ENCODE measurements around the gene SORCS2. TPM values are rescaled to one million over a fixed set of nuclear protein-coding genes. Genes with fewer than 3 reads are reported as not detected.

Gene SORCS2
- total and polyA plus RNA-seq, 2 of the 13 experiments (the other 11 are each of a cell fraction or from before 2014, with no cell fraction given), result 0.82 to 1.0 TPM

DNA sequence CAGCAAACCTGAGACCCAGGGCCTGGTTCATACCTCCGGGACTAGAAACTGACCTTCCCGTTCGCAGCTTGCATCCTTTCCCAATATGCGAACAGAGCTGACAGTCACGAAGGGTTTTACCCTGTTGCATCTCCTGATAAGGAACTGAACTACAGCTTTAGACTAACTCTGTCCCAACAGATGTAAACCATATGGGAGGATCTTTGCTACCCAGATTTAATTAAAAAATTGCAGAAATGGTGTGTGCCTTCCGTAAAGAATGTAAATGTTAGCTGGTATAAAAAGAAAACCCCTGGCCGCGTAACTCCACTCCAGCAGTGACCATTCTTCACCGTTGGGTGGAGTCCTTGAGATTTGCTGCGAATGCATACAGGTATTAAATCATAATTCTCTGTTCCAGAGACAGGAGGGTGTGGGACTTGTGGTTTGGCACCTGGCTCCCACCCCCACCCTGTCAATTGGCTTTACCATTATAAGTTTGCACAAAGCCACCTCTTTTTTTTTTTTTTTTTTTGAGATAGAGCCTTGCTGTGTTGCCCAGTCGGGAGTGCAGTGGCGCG lies 40.6 kb upstream of the SORCS2 start:
- ChIA-PET CTCF (ENCODE audit: low intra/inter-chr PET ratio, low total read pairs) (no interaction called here), POLR2A (no interaction called here)
- in situ Hi-C loops (cut with HindIII; ENCODE audit: extremely low pct_ligation_motif_present, low pct_unique_long_range_greater_than_20kb), result no loop called here
- TF ChIP-seq RAD21 (CRISPR knock-in tag; IDR thresholded peaks at IDR 0.05) (0 out of 2 replicates have a peak, but pooled peaks have one; percentile 12), ADNP (CRISPR knock-in tag; IDR thresholded peaks at IDR 0.05) (no peak), STAG1 (CRISPR knock-in tag; IDR thresholded peaks at IDR 0.05) (peak; percentile 62), HDAC6 (IDR thresholded peaks at IDR 0.05; ENCODE audit: low read depth, low read length) (no peak), GPN1 (CRISPR knock-in tag; IDR thresholded peaks at IDR 0.05; ENCODE audit: borderline replicate concordance) (no peak), TBX2 (CRISPR knock-in tag; IDR thresholded peaks at IDR 0.05; ENCODE audit: borderline replicate concordance) (no peak), NFE2L1 (CRISPR knock-in tag; IDR thresholded peaks at IDR 0.05; ENCODE audit: borderline replicate concordance) (no peak), HNRNPLL (IDR thresholded peaks at IDR 0.05; ENCODE audit: low read depth, low read length, poor library complexity, severe bottlenecking) (no peak), SMC3 (IDR thresholded peaks at IDR 0.05; ENCODE audit: low read length) (peak; percentile 27; the same call in 1 of the 2 replicates)
- TF ChIP-seq, protein P1, sequence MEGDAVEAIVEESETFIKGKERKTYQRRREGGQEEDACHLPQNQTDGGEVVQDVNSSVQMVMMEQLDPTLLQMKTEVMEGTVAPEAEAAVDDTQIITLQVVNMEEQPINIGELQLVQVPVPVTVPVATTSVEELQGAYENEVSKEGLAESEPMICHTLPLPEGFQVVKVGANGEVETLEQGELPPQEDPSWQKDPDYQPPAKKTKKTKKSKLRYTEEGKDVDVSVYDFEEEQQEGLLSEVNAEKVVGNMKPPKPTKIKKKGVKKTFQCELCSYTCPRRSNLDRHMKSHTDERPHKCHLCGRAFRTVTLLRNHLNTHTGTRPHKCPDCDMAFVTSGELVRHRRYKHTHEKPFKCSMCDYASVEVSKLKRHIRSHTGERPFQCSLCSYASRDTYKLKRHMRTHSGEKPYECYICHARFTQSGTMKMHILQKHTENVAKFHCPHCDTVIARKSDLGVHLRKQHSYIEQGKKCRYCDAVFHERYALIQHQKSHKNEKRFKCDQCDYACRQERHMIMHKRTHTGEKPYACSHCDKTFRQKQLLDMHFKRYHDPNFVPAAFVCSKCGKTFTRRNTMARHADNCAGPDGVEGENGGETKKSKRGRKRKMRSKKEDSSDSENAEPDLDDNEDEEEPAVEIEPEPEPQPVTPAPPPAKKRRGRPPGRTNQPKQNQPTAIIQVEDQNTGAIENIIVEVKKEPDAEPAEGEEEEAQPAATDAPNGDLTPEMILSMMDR (CRISPR knock-in tag; IDR thresholded peaks at IDR 0.05), result peak; percentile 48
- no peaks in the 10 kb centered on the region for H3K79me2 ChIP-seq (ENCODE audit: insufficient read depth, low read length)
- intact Hi-C loops (cut with micrococcal nuclease; ENCODE audit: unreplicated experiment), result loop anchor here (5.0 kb wide), 1 partner anchor 36 kb away; no protein-coding TSS in a partner anchor
- H3K4me3 ChIP-seq (replicated peaks in 1 of 3; ENCODE audit: insufficient read depth in 1 of 3, low read depth in 2 of 3, low read length in 3 of 3), result no peak overlapping the region
- BruUV-seq (replicated peaks), result no TSS peak
- H3K4me2 ChIP-seq (ENCODE audit: low read depth, low read length), result no peak overlapping the region
- H2AFZ ChIP-seq (ENCODE audit: low read length), result no peak overlapping the region
- no peaks in the 10 kb centered on the region for H3K36me3 ChIP-seq (replicated peaks in 1 of 2; ENCODE audit: control insufficient read depth in 1 of 2, insufficient read depth in 2 of 2, low read length in 2 of 2)
- H3K9me3 ChIP-seq (ENCODE audit: low read length), result no peaks in the 10 kb centered on the region
- FAIRE-seq (no peak), DNase-seq (ENCODE audit: low spot score) (no peak), ATAC-seq (no peak)
- peaks cover 14 to 70% of the 10 kb centered on the region in 2 experiments for H3K27me3 ChIP-seq (ENCODE audit: control insufficient read depth in 1 of 2, insufficient read depth in 2 of 2, low read length in 2 of 2)
- no peak overlapping the region for H3K9ac ChIP-seq (ENCODE audit: insufficient read depth, low read depth, low read length)
- peaks cover 30% of the 10 kb centered on the region for H3K4me1 ChIP-seq (ENCODE audit: insufficient read depth, low read length)
- WGBS (ENCODE audit: low lambda C conversion rate), result 52% methylated on average over 13 of the region's 13 CpGs
- H4K20me1 ChIP-seq (ENCODE audit: insufficient read depth, low read length), result no peaks in the 10 kb centered on the region
- no peak overlapping the region for H3K27ac ChIP-seq (ENCODE audit: extremely low read length, insufficient read depth, low read length)
